ENCODE measurements around the gene ANKHD1.
A peak's percentile ranks its signal among the peaks of the same experiment; 100 is the strongest.

GRCh38 chr5:140367256-140368013 is 34.2 kb upstream of the ANKHD1 start:
- TF ChIP-seq POLR2A (IDR thresholded peaks at IDR 0.05) (no peak), POLR2AphosphoS5 (IDR thresholded peaks at IDR 0.05) (no peak), CTCF (IDR thresholded peaks at IDR 0.05) (peak; percentile 7 to 16)
